Gastrocnemius medialis (tissue), 4 donors: ENCODE measurements around the gene RGPD3. TPM values are rescaled to one million over a fixed set of nuclear protein-coding genes. Genes with fewer than 3 reads are reported as not detected.

ENCODE experiments used
- ATAC-seq, 2 donors: fragments of 150-250 bp; one replicate each; pipeline ENCODE4 v1.9.1; 2016
- DNase-seq, 2 donors: peaks; one replicate each; pipeline ENCODE4 v3.0.0-alpha.2; 2019
- H3K27ac ChIP-seq, 4 donors: fragments of 200-600 bp; sonication (generic); 1 replicate in 1 of 4; 2 replicates in 3 of 4; pipeline ENCODE4 v1.5.1; 2016 to 2018; ENCODE audit warnings: mild to moderate bottlenecking in 2 of 4, moderate library complexity in 1 of 4
- H3K27me3 ChIP-seq, 3 donors: fragments of 200-600 bp; sonication (generic) in 2 of 3; 1 replicate in 1 of 3; 2 replicates in 2 of 3; pipeline versions ENCODE4 v1.5.1 to v1.6.0; 2016 to 2019; ENCODE audit warnings: mild to moderate bottlenecking in 1 of 3, moderate library complexity in 1 of 3
- H3K36me3 ChIP-seq, 2 donors: fragments of 200-600 bp; sonication (generic) in 1 of 2; one replicate each; pipeline ENCODE4 v1.5.1; 2017 to 2018
- H3K4me1 ChIP-seq, 2 donors: fragments of 200-600 bp; sonication (generic) in 1 of 2; one replicate each; pipeline ENCODE4 v1.5.1; 2016 to 2017; ENCODE audit warnings: mild to moderate bottlenecking in 2 of 2
- H3K4me3 ChIP-seq, 4 donors: fragments of 200-600 bp; sonication (generic) in 3 of 4; 1 replicate in 1 of 4; 2 replicates in 3 of 4; pipeline ENCODE4 v1.5.1; 2016 to 2019; ENCODE audit warnings: mild to moderate bottlenecking in 2 of 4
- H3K9me3 ChIP-seq, 3 donors: fragments of 200-600 bp; sonication (generic) in 2 of 3; 1 replicate in 1 of 3; 2 replicates in 2 of 3; pipeline ENCODE4 v1.5.1; 2016 to 2019
- CTCF ChIP-seq, 5 experiments: fragments of 450-650 bp in 3 of 5; fragments of 200-600 bp in 2 of 5; sonication (generic) in 2 of 5; IDR thresholded peaks in 4 of 5; conservative IDR thresholded peaks in 1 of 5; 1 replicate in 4 of 5; 2 replicates in 1 of 5; pipeline ENCODE4 v1.5.1; 2016 to 2019; ENCODE audit warnings: antibody characterized with exemption in 5 of 5, mild to moderate bottlenecking in 3 of 5, moderate library complexity in 3 of 5
- POLR2A ChIP-seq, 2 donors: fragments of 450-650 bp; IDR thresholded peaks; one replicate each; pipeline ENCODE4 v1.6.1; 2017; ENCODE audit warnings: antibody characterized with exemption in 2 of 2, mild to moderate bottlenecking in 2 of 2, moderate library complexity in 2 of 2
- in situ Hi-C, 4 donors: fragments of 200-750 bp; cut with MboI; loops; one replicate each; pipeline versions ENCODE4 v1.15.0 to v1.8.0; 2017; ENCODE audit warnings: low sequenced_read_pairs in 4 of 4
- intact Hi-C: fragments of 100-400 bp; cut with DNase I; formaldehyde crosslinking; loops from one replicate; pipeline ENCODE4 v1.15.1; 2023; ENCODE audit warnings: low total_unique reads
- total RNA-seq, 4 donors: library from RNA; depleted of rRNA; stranded (reverse); fragments of >200 nt; gene quantifications; one replicate each; pipeline versions ENCODE4 v1.1.0 to v1.2.3, GENCODE V29; 2016

RGPD3 gene
- total RNA-seq, 4 donors from 2014 or later, result 0.15 to 0.38 (median 0.23) TPM; not detected in 1

DNA sequence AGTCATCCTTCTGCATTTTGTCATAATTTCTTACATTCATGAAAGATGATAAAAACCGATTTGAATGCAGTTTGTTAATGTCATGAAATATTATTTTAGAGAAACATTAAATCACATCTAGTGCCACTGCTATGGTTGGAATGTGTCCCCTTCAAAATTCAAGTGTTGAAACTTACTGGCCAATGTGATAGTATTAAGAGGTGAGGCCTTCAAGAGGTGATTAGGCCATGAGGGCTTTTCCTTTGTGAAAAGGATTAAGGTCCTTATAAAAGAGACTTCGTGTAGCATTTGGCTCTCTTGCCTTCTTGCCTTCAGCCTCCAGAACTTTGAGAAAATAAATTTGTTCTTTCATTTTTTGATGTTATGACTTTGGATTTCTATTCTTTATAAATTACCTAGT lies 117.2 kb downstream of the RGPD3 start:
- ATAC-seq, result no peak
- H3K4me1 ChIP-seq, result no peaks in the 10 kb centered on the region
- no peak overlapping the region for H3K27ac ChIP-seq
- no peaks in the 10 kb centered on the region for H3K27me3 ChIP-seq
- no peak for DNase-seq
- in situ Hi-C loops (no loop called here), intact Hi-C loops (no loop called here)
- TF ChIP-seq POLR2A (IDR thresholded peaks at IDR 0.05), result no peak
- TF ChIP-seq CTCF (IDR thresholded peaks at IDR 0.05 in 4 of 5, conservative IDR thresholded peaks at IDR 0.05 in 1 of 5), result no peak
- no peak overlapping the region for H3K4me3 ChIP-seq
- H3K9me3 ChIP-seq, result no peaks in the 10 kb centered on the region
- H3K36me3 ChIP-seq, result no peaks in the 10 kb centered on the region

GRCh38 chr2:106344302-106344701 lies 123.9 kb downstream of the RGPD3 start:
- in situ Hi-C loops, result no loop called here

GRCh38 chr2:106343274-106343673 lies 124.9 kb downstream of the RGPD3 start:
- no peak for DNase-seq
- H3K9me3 ChIP-seq, result no peaks in the 10 kb centered on the region
- in situ Hi-C loops, result no loop called here
- H3K4me1 ChIP-seq, result no peaks in the 10 kb centered on the region
- TF ChIP-seq CTCF (IDR thresholded peaks at IDR 0.05 in 4 of 5, conservative IDR thresholded peaks at IDR 0.05 in 1 of 5) (no peak), POLR2A (IDR thresholded peaks at IDR 0.05) (no peak)
- no peaks in the 10 kb centered on the region for H3K27me3 ChIP-seq
- ATAC-seq, result no peak
- H3K4me3 ChIP-seq, result no peak overlapping the region
- no peak overlapping the region for H3K27ac ChIP-seq
- intact Hi-C loops, result no loop called here
- no peaks in the 10 kb centered on the region for H3K36me3 ChIP-seq

More at GRCh38 chr2:106344302-106344701, 123.9 kb downstream of the RGPD3 start:
- Histone ChIP-seq H3K27ac (no peak overlapping the region), H3K27me3 (no peaks in the 10 kb centered on the region), H3K36me3 (no peaks in the 10 kb centered on the region), H3K9me3 (no peaks in the 10 kb centered on the region), H3K4me3 (no peak overlapping the region), H3K4me1 (no peaks in the 10 kb centered on the region)
- intact Hi-C loops, result no loop called here
- TF ChIP-seq POLR2A (IDR thresholded peaks at IDR 0.05), result no peak
- TF ChIP-seq CTCF (IDR thresholded peaks at IDR 0.05 in 4 of 5, conservative IDR thresholded peaks at IDR 0.05 in 1 of 5), result no peak
- ATAC-seq (no peak), DNase-seq (no peak)

GRCh38 chr2:106342831-106343251 lies 125.4 kb downstream of the RGPD3 start:
- H3K4me3 ChIP-seq, result no peak overlapping the region
- no peak for TF ChIP-seq CTCF (IDR thresholded peaks at IDR 0.05 in 4 of 5, conservative IDR thresholded peaks at IDR 0.05 in 1 of 5)
- no peak for TF ChIP-seq POLR2A (IDR thresholded peaks at IDR 0.05)
- no peaks in the 10 kb centered on the region for H3K36me3 ChIP-seq
- in situ Hi-C loops, result no loop called here
- no peaks in the 10 kb centered on the region for H3K9me3 ChIP-seq
- DNase-seq (no peak), ATAC-seq (no peak)
- H3K27me3 ChIP-seq, result no peaks in the 10 kb centered on the region
- no peaks in the 10 kb centered on the region for H3K4me1 ChIP-seq
- intact Hi-C loops, result no loop called here
- H3K27ac ChIP-seq, result no peak overlapping the region

GRCh38 chr2:106341666-106342065 lies 126.5 kb downstream of the RGPD3 start:
- ATAC-seq (no peak), DNase-seq (no peak)
- H3K36me3 ChIP-seq, result no peaks in the 10 kb centered on the region
- no peak overlapping the region for H3K27ac ChIP-seq
- H3K4me3 ChIP-seq, result no peak overlapping the region
- in situ Hi-C loops (no loop called here), intact Hi-C loops (no loop called here)
- no peaks in the 10 kb centered on the region for H3K27me3 ChIP-seq
- no peaks in the 10 kb centered on the region for H3K9me3 ChIP-seq
- H3K4me1 ChIP-seq, result no peaks in the 10 kb centered on the region
- TF ChIP-seq CTCF (IDR thresholded peaks at IDR 0.05 in 4 of 5, conservative IDR thresholded peaks at IDR 0.05 in 1 of 5), result no peak
- TF ChIP-seq POLR2A (IDR thresholded peaks at IDR 0.05), result no peak
